LNCaP clone FGC (cell line): ENCODE results near the gene CPNE6.

ENCODE experiments used
- DNase-seq: peaks from one replicate; pipeline ENCODE4 v3.0.0-alpha.2; 2011; ENCODE audit warnings: low read depth
- H3K4me3 ChIP-seq: 2 replicates; pipeline ENCODE4 v1.5.1; 2011; ENCODE audit warnings: mild to moderate bottlenecking, low read depth, low read length, control low read depth
- TF ChIP-seq, protein P1 (sequence below): IDR thresholded peaks from 2 replicates; pipeline ENCODE4 v1.5.1; 2012; ENCODE audit warnings: mild to moderate bottlenecking; ENCODE audit not compliant: control insufficient read depth, insufficient read depth; ENCODE audit errors: extremely low read depth

Gene CPNE6

DNA sequence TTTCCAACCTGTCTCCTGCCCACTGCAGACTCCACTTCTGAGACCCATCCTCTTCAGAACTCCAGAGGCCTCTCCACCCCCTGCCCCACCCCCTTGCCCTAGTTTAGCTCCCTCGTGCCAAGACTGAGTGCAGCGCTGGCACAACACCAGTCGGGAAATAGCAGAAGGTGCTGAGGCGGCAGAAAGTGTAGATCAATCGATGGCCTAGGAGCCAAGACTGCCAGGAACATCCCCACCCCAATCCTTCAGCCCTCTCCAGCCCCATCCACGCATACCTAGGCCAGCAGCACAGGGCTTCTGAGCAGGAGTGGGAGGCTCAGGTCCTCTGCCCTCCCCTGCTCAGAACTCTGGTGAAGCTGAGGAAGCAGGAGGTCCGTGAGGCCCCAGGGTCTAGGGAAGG is 1.1 kb downstream of the CPNE6 start:
- DNase-seq = no peak

DNA sequence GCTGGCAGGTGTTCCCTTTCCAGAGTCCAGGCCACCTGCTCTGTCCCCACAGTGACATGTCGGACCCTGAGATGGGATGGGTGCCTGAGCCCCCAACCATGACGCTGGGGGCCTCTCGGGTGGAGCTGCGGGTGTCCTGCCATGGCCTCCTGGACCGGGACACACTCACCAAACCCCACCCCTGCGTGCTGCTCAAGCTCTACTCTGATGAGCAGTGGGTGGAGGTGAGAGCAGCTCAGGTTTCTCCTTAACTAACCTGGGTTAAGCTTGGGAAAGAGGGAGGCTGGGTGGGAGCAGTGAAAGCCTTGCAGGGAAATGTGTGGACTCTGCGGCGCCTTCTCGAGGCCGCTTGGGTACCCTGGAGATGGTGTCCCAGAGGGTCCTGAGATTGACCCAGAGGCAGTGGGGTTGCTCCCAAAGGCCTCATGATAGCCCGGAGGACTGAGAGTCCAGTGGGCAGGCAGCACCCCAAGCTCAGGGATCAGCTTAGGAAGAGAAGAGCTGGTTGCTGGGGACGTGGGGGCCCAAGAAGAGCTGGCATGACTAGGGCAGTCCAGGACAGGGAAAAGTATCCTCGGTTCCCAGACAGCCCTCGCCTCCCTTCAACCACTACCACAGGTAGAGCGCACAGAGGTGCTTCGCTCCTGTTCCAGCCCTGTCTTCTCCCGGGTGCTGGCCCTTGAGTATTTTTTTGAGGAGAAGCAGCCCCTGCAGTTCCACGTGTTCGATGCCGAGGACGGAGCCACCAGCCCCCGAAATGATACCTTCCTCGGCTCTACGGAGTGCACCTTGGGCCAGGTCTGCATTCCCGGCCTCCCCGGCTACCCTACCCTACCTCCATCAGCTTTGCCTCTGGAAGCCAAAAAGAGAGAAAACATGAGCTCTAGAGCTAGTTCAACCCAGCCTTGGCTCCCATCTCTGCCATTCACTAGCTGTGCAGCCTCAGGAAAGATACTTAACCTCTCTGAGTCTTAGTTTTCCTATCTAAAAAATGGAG is 1.8 kb downstream of the CPNE6 start:
- no peak overlapping the region for H3K4me3 ChIP-seq
- TF ChIP-seq, protein P1, sequence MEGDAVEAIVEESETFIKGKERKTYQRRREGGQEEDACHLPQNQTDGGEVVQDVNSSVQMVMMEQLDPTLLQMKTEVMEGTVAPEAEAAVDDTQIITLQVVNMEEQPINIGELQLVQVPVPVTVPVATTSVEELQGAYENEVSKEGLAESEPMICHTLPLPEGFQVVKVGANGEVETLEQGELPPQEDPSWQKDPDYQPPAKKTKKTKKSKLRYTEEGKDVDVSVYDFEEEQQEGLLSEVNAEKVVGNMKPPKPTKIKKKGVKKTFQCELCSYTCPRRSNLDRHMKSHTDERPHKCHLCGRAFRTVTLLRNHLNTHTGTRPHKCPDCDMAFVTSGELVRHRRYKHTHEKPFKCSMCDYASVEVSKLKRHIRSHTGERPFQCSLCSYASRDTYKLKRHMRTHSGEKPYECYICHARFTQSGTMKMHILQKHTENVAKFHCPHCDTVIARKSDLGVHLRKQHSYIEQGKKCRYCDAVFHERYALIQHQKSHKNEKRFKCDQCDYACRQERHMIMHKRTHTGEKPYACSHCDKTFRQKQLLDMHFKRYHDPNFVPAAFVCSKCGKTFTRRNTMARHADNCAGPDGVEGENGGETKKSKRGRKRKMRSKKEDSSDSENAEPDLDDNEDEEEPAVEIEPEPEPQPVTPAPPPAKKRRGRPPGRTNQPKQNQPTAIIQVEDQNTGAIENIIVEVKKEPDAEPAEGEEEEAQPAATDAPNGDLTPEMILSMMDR = no peak
- no peak for DNase-seq

More for the DNA sequence above, 1.1 kb downstream of the CPNE6 start:
- H3K4me3 ChIP-seq = no peak overlapping the region
- TF ChIP-seq, protein P1 = no peak

DNA sequence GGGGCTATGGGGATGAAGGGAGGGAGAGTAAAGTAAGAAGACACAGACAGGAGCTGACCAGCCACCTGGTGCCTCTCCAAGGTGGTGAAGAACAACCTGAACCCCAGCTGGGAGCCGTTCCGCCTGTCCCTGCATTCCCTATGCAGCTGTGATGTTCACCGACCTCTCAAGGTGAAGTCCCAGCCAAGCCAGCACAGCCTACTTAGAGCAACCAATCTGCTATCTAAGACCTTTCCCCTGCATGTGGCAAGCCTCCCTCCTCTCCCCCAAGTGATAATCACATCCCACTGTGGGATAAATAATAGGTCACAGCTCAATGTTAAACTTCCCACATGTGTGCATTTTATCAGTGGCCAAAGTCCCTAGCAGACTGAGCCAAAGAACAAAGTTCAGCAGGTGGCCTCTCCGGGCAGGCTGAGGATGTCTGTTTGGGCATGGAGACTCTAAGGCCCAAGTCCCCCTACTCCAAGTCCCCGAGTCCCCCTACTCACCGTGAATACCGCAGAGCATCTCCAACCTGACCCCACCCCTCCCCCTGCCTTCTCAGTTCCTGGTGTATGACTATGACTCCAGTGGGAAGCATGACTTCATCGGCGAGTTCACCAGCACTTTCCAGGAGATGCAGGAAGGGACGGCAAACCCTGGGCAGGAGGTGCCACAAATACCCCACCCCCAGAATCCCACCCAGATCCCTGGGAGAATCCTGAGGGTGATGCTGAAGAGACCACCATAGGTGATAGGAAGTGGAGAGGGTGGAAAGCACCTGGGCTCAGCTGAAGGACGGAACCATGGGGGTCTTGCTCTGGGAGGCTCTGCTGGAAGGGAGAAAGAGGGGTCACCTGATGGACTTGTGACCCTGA is 3.5 kb downstream of the CPNE6 start:
- TF ChIP-seq, protein P1 = no peak
- H3K4me3 ChIP-seq = no peak overlapping the region
- DNase-seq = no peak

GRCh38 chr14:24075485-24076301 is 4.3 kb downstream of the CPNE6 start:
- TF ChIP-seq, protein P1 = no peak

GRCh38 chr14:24076302-24076601 is 4.9 kb downstream of the CPNE6 start:
- TF ChIP-seq, protein P1 = no peak
- no peak overlapping the region for H3K4me3 ChIP-seq
- no peak for DNase-seq

More at GRCh38 chr14:24075485-24076301, 4.3 kb downstream of the CPNE6 start:
- no peak overlapping the region for H3K4me3 ChIP-seq
- DNase-seq = no peak

DNA sequence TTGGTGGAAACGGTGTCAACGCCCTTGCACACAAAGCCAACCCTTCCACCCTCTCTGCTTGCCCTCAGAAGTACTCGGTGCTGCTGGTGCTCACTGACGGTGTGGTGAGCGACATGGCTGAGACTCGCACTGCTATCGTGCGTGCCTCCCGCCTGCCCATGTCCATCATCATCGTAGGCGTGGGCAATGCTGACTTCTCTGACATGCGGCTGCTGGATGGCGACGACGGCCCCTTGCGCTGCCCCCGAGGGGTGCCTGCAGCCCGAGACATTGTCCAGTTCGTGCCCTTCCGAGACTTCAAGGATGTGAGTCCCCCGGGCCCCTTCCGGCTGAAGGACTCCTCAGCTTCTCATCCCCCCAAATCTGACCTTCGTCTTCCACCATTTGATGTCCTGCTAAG is 5.7 kb downstream of the CPNE6 start:
- TF ChIP-seq, protein P1 = no peak
- no peak overlapping the region for H3K4me3 ChIP-seq
- DNase-seq = no peak
